Trophoblast cell (in vitro differentiated cells and primary cell): Measurements from ENCODE around the gene LPCAT1.

Experiments used
- DNase-seq, 2 donors: peaks; one replicate each; pipeline ENCODE4 v3.0.0-alpha.2; 2016
- H2AFZ ChIP-seq: 2 replicates; pipeline ENCODE4 v1.6.1; 2013; ENCODE audit warnings: low read length, moderate library complexity, mild to moderate bottlenecking; ENCODE audit not compliant: insufficient read depth, poor library complexity
- H2AK5ac ChIP-seq: 2 replicates; pipeline ENCODE4 v1.6.1; 2013; ENCODE audit warnings: mild to moderate bottlenecking, low read length
- H2BK120ac ChIP-seq: 2 replicates; pipeline ENCODE4 v1.6.1; 2013; ENCODE audit warnings: low read length, mild to moderate bottlenecking, moderate library complexity; ENCODE audit not compliant: insufficient read depth, poor library complexity
- H2BK12ac ChIP-seq: 2 replicates; pipeline ENCODE4 v1.6.1; 2013; ENCODE audit warnings: mild to moderate bottlenecking, low read length, moderate library complexity
- H2BK5ac ChIP-seq: 2 replicates; pipeline ENCODE4 v1.6.1; 2013; ENCODE audit warnings: low read length, low read depth, moderate library complexity, mild to moderate bottlenecking; ENCODE audit not compliant: poor library complexity
- H3K14ac ChIP-seq: 2 replicates; pipeline ENCODE4 v1.6.1; 2013; ENCODE audit warnings: mild to moderate bottlenecking, low read length
- H3K18ac ChIP-seq: 2 replicates; pipeline ENCODE4 v1.6.1; 2013; ENCODE audit warnings: mild to moderate bottlenecking, low read length
- H3K23ac ChIP-seq: 2 replicates; pipeline ENCODE4 v1.6.1; 2013; ENCODE audit warnings: low read length
- H3K27ac ChIP-seq: 2 replicates; pipeline ENCODE4 v1.5.1; 2013; ENCODE audit warnings: low read depth, mild to moderate bottlenecking, inconsistent platforms, low read length, moderate library complexity
- H3K27me3 ChIP-seq: 2 replicates; pipeline ENCODE4 v1.6.1; 2013; ENCODE audit warnings: inconsistent platforms, mild to moderate bottlenecking, low read length, moderate library complexity; ENCODE audit not compliant: insufficient read depth
- H3K36me3 ChIP-seq, 2 experiments: 1 replicate in 1 of 2; 2 replicates in 1 of 2; pipeline ENCODE4 v1.6.1; 2013; ENCODE audit warnings: low read length in 2 of 2, mild to moderate bottlenecking in 2 of 2, moderate library complexity in 1 of 2; ENCODE audit not compliant: insufficient read depth in 2 of 2, control insufficient read depth in 1 of 2
- H3K4ac ChIP-seq: 2 replicates; pipeline ENCODE4 v1.6.1; 2013; ENCODE audit warnings: low read depth, mild to moderate bottlenecking, low read length, moderate library complexity
- H3K4me1 ChIP-seq, 2 experiments: 1 replicate in 1 of 2; 2 replicates in 1 of 2; pipeline ENCODE4 v1.6.1; 2013; ENCODE audit warnings: low read length in 2 of 2, mild to moderate bottlenecking in 2 of 2, moderate library complexity in 1 of 2; ENCODE audit not compliant: insufficient read depth in 2 of 2, control insufficient read depth in 1 of 2
- H3K4me2 ChIP-seq: 2 replicates; pipeline ENCODE4 v1.6.1; 2013; ENCODE audit warnings: inconsistent platforms, mild to moderate bottlenecking, low read length, moderate library complexity
- H3K4me3 ChIP-seq: 2 replicates; pipeline ENCODE4 v1.5.1; 2013; ENCODE audit warnings: mild to moderate bottlenecking, low read depth, low read length, inconsistent platforms
- H3K79me1 ChIP-seq: one replicate; pipeline ENCODE4 v1.6.1; 2013; ENCODE audit warnings: low read length
- H3K79me2 ChIP-seq: 2 replicates; pipeline ENCODE4 v1.6.1; 2013; ENCODE audit warnings: low read length, mild to moderate bottlenecking; ENCODE audit not compliant: control insufficient read depth, insufficient read depth, poor library complexity
- H3K9ac ChIP-seq: 2 replicates; pipeline ENCODE4 v1.6.1; 2013; ENCODE audit warnings: mild to moderate bottlenecking, low read length
- H3K9me3 ChIP-seq: 2 replicates; pipeline ENCODE4 v1.6.1; 2013; ENCODE audit warnings: low read depth, mild to moderate bottlenecking, control low read depth, inconsistent platforms, low read length; ENCODE audit not compliant: insufficient read depth
- H4K12ac ChIP-seq: 2 replicates; pipeline ENCODE4 v1.6.1; 2013; ENCODE audit warnings: low read depth, mild to moderate bottlenecking, low read length, moderate library complexity
- H4K8ac ChIP-seq: 2 replicates; pipeline ENCODE4 v1.6.1; 2013; ENCODE audit warnings: low read depth, mild to moderate bottlenecking, low read length, moderate library complexity
- H4K91ac ChIP-seq: one replicate; pipeline ENCODE4 v1.6.1; 2013; ENCODE audit warnings: low read depth, mild to moderate bottlenecking, low read length, moderate library complexity
- WGBS: extraction: QIAGEN DNeasy Blood & Tissue Kit; methylation state at CpG from one replicate; pipeline ENCODE4 v1.1.7; 2013; ENCODE audit warnings: missing lambda C conversion rate; ENCODE audit not compliant: insufficient read length, insufficient coverage; ENCODE audit errors: extremely low coverage; 5-methylcytosine and 5-hydroxymethylcytosine counted together

Gene LPCAT1

GRCh38 chr5:1507457-1507856 lies 16.3 kb downstream of the LPCAT1 start:
- no peak overlapping the region for H3K23ac ChIP-seq

GRCh38 chr5:1507014-1507375 lies 16.8 kb downstream of the LPCAT1 start:
- Histone ChIP-seq H3K79me2 (peaks cover 50% of the 10 kb centered on the region), H4K8ac (no peak overlapping the region), H3K36me3 (peaks cover 55% of the 10 kb centered on the region in 2 experiments), H3K4me3 (no peak overlapping the region), H3K9me3 (no peaks in the 10 kb centered on the region), H3K27me3 (no peaks in the 10 kb centered on the region), H3K9ac (no peak overlapping the region), H3K79me1 (no peaks in the 10 kb centered on the region), H3K4me2 (no peak overlapping the region), H2AFZ (no peak overlapping the region), H3K4ac (peak overlapping the region; percentile 1), H4K91ac (no peak overlapping the region), H3K23ac (no peak overlapping the region), H3K27ac (no peak overlapping the region), H2AK5ac (no peak overlapping the region), H3K18ac (no peak overlapping the region), H3K14ac (no peak overlapping the region), H4K12ac (no peak overlapping the region), H2BK120ac (no peak overlapping the region), H3K4me1 (peaks cover 7 to 8% of the 10 kb centered on the region in 2 experiments), H2BK12ac (no peak overlapping the region), H2BK5ac (no peak overlapping the region)
- no CpG with 5 or more reads among the region's 11 CpGs for WGBS
- DNase-seq, result no peak

More at GRCh38 chr5:1507457-1507856, 16.3 kb downstream of the LPCAT1 start:
- H2AK5ac ChIP-seq, result no peak overlapping the region
- H3K27ac ChIP-seq, result no peak overlapping the region
- H3K4me2 ChIP-seq, result no peak overlapping the region
- no peaks in the 10 kb centered on the region for H3K27me3 ChIP-seq
- H2BK120ac ChIP-seq, result no peak overlapping the region
- no peaks in the 10 kb centered on the region for H3K79me1 ChIP-seq
- DNase-seq, result peak; percentile 48 to 59
- H2BK5ac ChIP-seq, result no peak overlapping the region
- H3K18ac ChIP-seq, result no peak overlapping the region
- no peak overlapping the region for H2AFZ ChIP-seq
- peaks cover 7 to 8% of the 10 kb centered on the region in 2 experiments for H3K4me1 ChIP-seq
- peaks cover 53% of the 10 kb centered on the region for H3K79me2 ChIP-seq
- H4K12ac ChIP-seq, result no peak overlapping the region
- H3K4ac ChIP-seq, result peak overlapping the region; percentile 77
- no peak overlapping the region for H3K14ac ChIP-seq
- no peak overlapping the region for H4K91ac ChIP-seq
- H3K9me3 ChIP-seq, result no peaks in the 10 kb centered on the region
- H3K36me3 ChIP-seq, result peaks cover 57 to 58% of the 10 kb centered on the region in 2 experiments
- H2BK12ac ChIP-seq, result no peak overlapping the region
- no CpG with 5 or more reads among the region's 17 CpGs for WGBS
- no peak overlapping the region for H3K4me3 ChIP-seq
- no peak overlapping the region for H3K9ac ChIP-seq
- H4K8ac ChIP-seq, result no peak overlapping the region

GRCh38 chr5:1506242-1507013 lies 17.3 kb downstream of the LPCAT1 start:
- no CpG with 5 or more reads among the region's 20 CpGs for WGBS
- H2BK12ac ChIP-seq, result no peak overlapping the region
- peaks cover 51 to 54% of the 10 kb centered on the region in 2 experiments for H3K36me3 ChIP-seq
- no peak overlapping the region for H2AFZ ChIP-seq
- H3K18ac ChIP-seq, result no peak overlapping the region
- peak overlapping the region; percentile 1 for H3K4ac ChIP-seq
- no peak overlapping the region for H3K23ac ChIP-seq
- H2BK120ac ChIP-seq, result no peak overlapping the region
- H3K9ac ChIP-seq, result no peak overlapping the region
- no peaks in the 10 kb centered on the region for H3K79me1 ChIP-seq
- DNase-seq, result no peak
- peaks cover 4 to 5% of the 10 kb centered on the region in 2 experiments for H3K4me1 ChIP-seq
- H3K9me3 ChIP-seq, result no peaks in the 10 kb centered on the region
- no peak overlapping the region for H4K12ac ChIP-seq
- no peak overlapping the region for H3K4me3 ChIP-seq
- H3K14ac ChIP-seq, result no peak overlapping the region
- peaks cover 51% of the 10 kb centered on the region for H3K79me2 ChIP-seq
- H3K27ac ChIP-seq, result no peak overlapping the region
- H3K27me3 ChIP-seq, result no peaks in the 10 kb centered on the region
- H4K91ac ChIP-seq, result no peak overlapping the region
- no peak overlapping the region for H4K8ac ChIP-seq
- H2BK5ac ChIP-seq, result no peak overlapping the region
- H3K4me2 ChIP-seq, result no peak overlapping the region
- no peak overlapping the region for H2AK5ac ChIP-seq

GRCh38 chr5:1505506-1506241 lies 18.1 kb downstream of the LPCAT1 start:
- H3K36me3 ChIP-seq, result peaks cover 51 to 54% of the 10 kb centered on the region in 2 experiments
- H2AFZ ChIP-seq, result no peak overlapping the region
- no peak overlapping the region for H3K9ac ChIP-seq
- WGBS, result no CpG with 5 or more reads among the region's 24 CpGs
- H3K27ac ChIP-seq, result no peak overlapping the region
- no peaks in the 10 kb centered on the region for H3K9me3 ChIP-seq
- no peak overlapping the region for H3K23ac ChIP-seq
- no peak overlapping the region for H3K4me3 ChIP-seq
- no peak overlapping the region for H4K91ac ChIP-seq
- H2AK5ac ChIP-seq, result no peak overlapping the region
- H3K79me2 ChIP-seq, result peaks cover 51% of the 10 kb centered on the region
- DNase-seq, result no peak
- H3K14ac ChIP-seq, result no peak overlapping the region
- no peaks in the 10 kb centered on the region for H3K27me3 ChIP-seq
- H2BK12ac ChIP-seq, result no peak overlapping the region
- no peaks in the 10 kb centered on the region for H3K79me1 ChIP-seq
- peak overlapping the region; percentile 1 for H3K4ac ChIP-seq
- H3K18ac ChIP-seq, result no peak overlapping the region
- no peak overlapping the region for H4K12ac ChIP-seq
- H3K4me1 ChIP-seq, result peaks cover 4 to 5% of the 10 kb centered on the region in 2 experiments
- no peak overlapping the region for H2BK120ac ChIP-seq
- H3K4me2 ChIP-seq, result no peak overlapping the region
- no peak overlapping the region for H4K8ac ChIP-seq
- H2BK5ac ChIP-seq, result no peak overlapping the region
